HEK293T (cell line): ENCODE data around the gene SLC9A9.

Experiments used
- CTCF ChIA-PET: fragments of 350-600 bp; formaldehyde crosslinking; extraction: SDS; loops from one replicate; lab custom pipeline; 2021; ENCODE audit warnings: antibody characterized with exemption, inconsistent platforms; lab: Yijun Ruan, JAX
- POLR2A ChIA-PET: fragments of 350-600 bp; formaldehyde crosslinking; extraction: SDS; loops from one replicate; lab custom pipeline; 2020; ENCODE audit warnings: antibody characterized with exemption, inconsistent platforms; lab: Yijun Ruan, JAX
- DNase-seq: peaks from one replicate; pipeline ENCODE4 v3.0.0; 2012; ENCODE audit warnings: mixed read lengths; ENCODE audit errors: extremely low spot score
- ARNT ChIP-seq: fragments of 450-650 bp; IDR thresholded peaks from 2 replicates; pipeline ENCODE4 v1.6.1; 2017; ENCODE audit warnings: mild to moderate bottlenecking
- BHLHE40 ChIP-seq: fragments of 450-650 bp; IDR thresholded peaks from 2 replicates; pipeline ENCODE4 v1.6.1; 2016; ENCODE audit warnings: mild to moderate bottlenecking, moderate library complexity, borderline replicate concordance
- CTBP1 ChIP-seq: fragments of 450-650 bp; IDR thresholded peaks from 2 replicates; pipeline ENCODE4 v1.6.1; 2016; ENCODE audit warnings: borderline replicate concordance
- ELF4 ChIP-seq: fragments of 450-650 bp; IDR thresholded peaks from 2 replicates; pipeline ENCODE4 v1.6.1; 2017; ENCODE audit warnings: antibody characterized with exemption
- FOXA1 ChIP-seq: fragments of 450-650 bp; IDR thresholded peaks from 2 replicates; pipeline ENCODE4 v1.6.1; 2016; ENCODE audit warnings: mild to moderate bottlenecking
- FOXK2 ChIP-seq: fragments of 450-650 bp; IDR thresholded peaks from 2 replicates; pipeline ENCODE4 v1.6.1; 2016; ENCODE audit warnings: mild to moderate bottlenecking
- FOXM1 ChIP-seq: fragments of 450-650 bp; IDR thresholded peaks from 2 replicates; pipeline ENCODE4 v1.6.1; 2017; ENCODE audit warnings: mild to moderate bottlenecking, borderline replicate concordance
- HDGF ChIP-seq: fragments of 450-650 bp; IDR thresholded peaks from 2 replicates; pipeline ENCODE4 v1.6.1; 2017; ENCODE audit warnings: antibody characterized with exemption, borderline replicate concordance
- L3MBTL2 ChIP-seq: fragments of 450-650 bp; conservative IDR thresholded peaks from 2 replicates; pipeline ENCODE4 v1.6.1; 2016; ENCODE audit warnings: mild to moderate bottlenecking
- LEF1 ChIP-seq: fragments of 450-650 bp; IDR thresholded peaks from 2 replicates; pipeline ENCODE4 v1.6.1; 2017; ENCODE audit warnings: mild to moderate bottlenecking, borderline replicate concordance
- NFRKB ChIP-seq: fragments of 450-650 bp; IDR thresholded peaks from 2 replicates; pipeline ENCODE4 v1.6.1; 2016; ENCODE audit warnings: mild to moderate bottlenecking, moderate library complexity
- PKNOX1 ChIP-seq: fragments of 450-650 bp; IDR thresholded peaks from 2 replicates; pipeline ENCODE4 v1.6.1; 2016
- SP1 ChIP-seq: fragments of 450-650 bp; IDR thresholded peaks from 2 replicates; pipeline ENCODE4 v1.6.1; 2017
- SUZ12 ChIP-seq: fragments of 450-650 bp; IDR thresholded peaks from 2 replicates; pipeline ENCODE4 v1.6.1; 2016; ENCODE audit warnings: mild to moderate bottlenecking
- TARDBP ChIP-seq: fragments of 450-650 bp; IDR thresholded peaks from 2 replicates; pipeline ENCODE4 v1.6.1; 2016
- ZNF384 ChIP-seq: fragments of 450-650 bp; IDR thresholded peaks from 2 replicates; pipeline ENCODE4 v1.6.1; 2016

Gene SLC9A9

GRCh38 chr3:143295201-143296080 lies 552.8 kb downstream of the SLC9A9 start:
- POLR2A ChIA-PET, result no interaction called here
- DNase-seq, result no peak
- TF ChIP-seq TARDBP (no peak), SUZ12 (no peak), HDGF (no peak), ZNF384 (no peak), CTBP1 (no peak)
- CTCF ChIA-PET, result no interaction called here

DNA sequence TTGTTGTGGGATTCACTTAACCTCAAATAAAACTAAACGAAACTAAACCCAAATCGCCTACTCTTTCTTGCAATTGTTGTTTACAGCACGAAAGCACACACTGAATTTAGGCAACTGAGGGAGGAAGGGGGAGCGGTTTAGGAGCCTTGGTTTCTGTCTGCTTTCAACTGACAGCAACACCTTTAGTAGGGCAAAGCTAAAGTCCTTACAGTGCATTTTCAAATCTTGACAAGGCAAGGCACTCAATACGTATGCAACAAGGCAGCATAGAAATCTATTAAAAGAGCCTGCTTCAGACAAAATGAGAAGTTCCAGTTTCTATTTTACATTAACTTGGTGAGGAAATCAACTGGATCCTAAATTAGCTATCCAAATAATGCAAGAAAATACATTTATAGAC lies 554.1 kb downstream of the SLC9A9 start:
- DNase-seq, result no peak
- CTCF ChIA-PET, result no interaction called here
- POLR2A ChIA-PET, result no interaction called here

GRCh38 chr3:143291836-143292447 lies 556.3 kb downstream of the SLC9A9 start:
- no peak for TF ChIP-seq SP1
- TF ChIP-seq FOXA1, result no peak
- TF ChIP-seq HDGF, result no peak
- TF ChIP-seq L3MBTL2, result no peak
- no peak for TF ChIP-seq PKNOX1
- no peak for TF ChIP-seq FOXM1
- no peak for TF ChIP-seq ARNT
- no peak for TF ChIP-seq SUZ12
- TF ChIP-seq ELF4, result no peak
- no peak for TF ChIP-seq LEF1
- no peak for TF ChIP-seq BHLHE40
- no peak for TF ChIP-seq ZNF384
- TF ChIP-seq NFRKB, result no peak
- no peak for TF ChIP-seq CTBP1
- no peak for TF ChIP-seq TARDBP
- TF ChIP-seq FOXK2, result no peak
- DNase-seq, result no peak
- POLR2A ChIA-PET, result no interaction called here
- CTCF ChIA-PET, result no interaction called here

More for the DNA sequence above, 554.1 kb downstream of the SLC9A9 start:
- no peak for TF ChIP-seq FOXA1
- no peak for TF ChIP-seq PKNOX1
- TF ChIP-seq TARDBP, result no peak
- TF ChIP-seq CTBP1, result no peak
- no peak for TF ChIP-seq SP1
- TF ChIP-seq ELF4, result no peak

DNA sequence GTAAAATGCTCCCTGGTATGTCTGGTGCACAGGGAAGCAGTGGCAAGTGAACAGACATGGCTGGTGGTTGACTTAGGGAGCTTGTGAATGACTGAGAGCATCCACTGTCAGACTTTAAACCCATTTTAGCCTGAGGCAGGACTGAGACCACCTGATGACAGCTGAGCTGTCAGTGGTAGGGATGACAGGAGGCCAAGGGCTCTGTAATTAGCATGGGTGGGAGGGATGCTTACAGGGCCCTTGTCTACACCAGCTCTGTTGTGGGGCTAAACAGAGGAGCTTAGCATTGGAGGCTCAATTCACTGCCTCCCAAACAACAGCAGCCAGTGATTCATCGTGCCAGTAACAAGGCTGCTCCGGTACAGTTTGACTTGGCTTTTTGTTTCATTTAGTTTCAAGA lies 559.3 kb downstream of the SLC9A9 start:
- CTCF ChIA-PET, result no interaction called here
- no peak for TF ChIP-seq ELF4
- no peak for TF ChIP-seq TARDBP
- no peak for TF ChIP-seq FOXM1
- no peak for TF ChIP-seq FOXK2
- no peak for TF ChIP-seq LEF1
- no peak for TF ChIP-seq FOXA1
- no peak for TF ChIP-seq SUZ12
- TF ChIP-seq ARNT, result no peak
- no peak for TF ChIP-seq CTBP1
- TF ChIP-seq PKNOX1, result no peak
- no peak for TF ChIP-seq L3MBTL2
- no peak for TF ChIP-seq BHLHE40
- no peak for TF ChIP-seq ZNF384
- no peak for TF ChIP-seq SP1
- no peak for TF ChIP-seq HDGF
- TF ChIP-seq NFRKB, result no peak
- no peak for DNase-seq
- POLR2A ChIA-PET, result no interaction called here

GRCh38 chr3:143287403-143287802 lies 560.9 kb downstream of the SLC9A9 start:
- TF ChIP-seq FOXK2 (no peak), PKNOX1 (no peak), ELF4 (no peak), ZNF384 (no peak), BHLHE40 (no peak), LEF1 (no peak), ARNT (no peak), CTBP1 (no peak), L3MBTL2 (no peak), HDGF (no peak), FOXA1 (no peak), NFRKB (no peak), TARDBP (no peak), FOXM1 (no peak), SP1 (no peak), SUZ12 (no peak)
- DNase-seq, result no peak
- ChIA-PET CTCF (interaction anchor here (0.7 kb wide), 1 partner anchor 363 kb away, joined by 7 read pairs; no protein-coding TSS in a partner anchor), POLR2A (no interaction called here)
